Esophagus muscularis mucosa (tissue), 4 donors: ENCODE measurements around the gene TUBD1. TPM values are rescaled to one million over a fixed set of nuclear protein-coding genes. Genes with fewer than 3 reads are reported as not detected.
"Not testable (repeated sequence)": the region's sequence is repeated elsewhere in the genome, so short reads cannot be mapped to it uniquely, and the experiment has no call there.

ENCODE experiments used
- DNase-seq: peaks from one replicate; pipeline ENCODE4 v3.0.0-alpha.2; 2017; ENCODE audit errors: extremely low spot score
- H3K27ac ChIP-seq, 4 donors: fragments of 200-600 bp; sonication (generic); replicated peaks in 1 of 4; 1 replicate in 3 of 4; 2 replicates in 1 of 4; pipeline ENCODE4 v1.5.1; 2016 to 2019; ENCODE audit warnings: mild to moderate bottlenecking in 1 of 4
- H3K27me3 ChIP-seq, 4 donors: fragments of 200-600 bp; sonication (generic); one replicate each; pipeline versions ENCODE4 v1.5.1 to v1.6.0; 2016 to 2019
- H3K36me3 ChIP-seq, 4 donors: fragments of 200-600 bp; sonication (generic); one replicate each; pipeline ENCODE4 v1.5.1; 2016 to 2019
- H3K4me1 ChIP-seq, 4 donors: fragments of 200-600 bp; sonication (generic); one replicate each; pipeline ENCODE4 v1.5.1; 2016 to 2019
- H3K4me3 ChIP-seq, 4 donors: fragments of 200-600 bp; sonication (generic); 1 replicate in 2 of 4; 2 replicates in 2 of 4; pipeline ENCODE4 v1.5.1; 2016 to 2019; ENCODE audit warnings: mild to moderate bottlenecking in 4 of 4, moderate library complexity in 1 of 4
- H3K9me3 ChIP-seq, 4 donors: fragments of 200-600 bp; sonication (generic); 1 replicate in 3 of 4; 2 replicates in 1 of 4; pipeline ENCODE4 v1.5.1; 2016 to 2019
- CTCF ChIP-seq, 3 experiments: fragments of 200-600 bp in 2 of 3; fragments of 450-650 bp in 1 of 3; sonication (generic) in 2 of 3; IDR thresholded peaks; one replicate each; pipeline ENCODE4 v1.5.1; 2017 to 2019; ENCODE audit warnings: antibody characterized with exemption in 3 of 3, mild to moderate bottlenecking in 2 of 3, moderate library complexity in 1 of 3
- EP300 ChIP-seq: sonication (generic); formaldehyde crosslinking; IDR thresholded peaks from one replicate; pipeline ENCODE4 v1.6.1; 2017; ENCODE audit warnings: antibody characterized with exemption
- POLR2A ChIP-seq: fragments of 450-650 bp; IDR thresholded peaks from one replicate; pipeline ENCODE4 v1.6.1; 2017; ENCODE audit warnings: antibody characterized with exemption, moderate library complexity, mild to moderate bottlenecking, low read depth
- POLR2AphosphoS5 ChIP-seq, 2 donors: sonication (generic); formaldehyde crosslinking; IDR thresholded peaks; one replicate each; pipeline ENCODE4 v1.6.1; 2017; ENCODE audit warnings: antibody characterized with exemption in 2 of 2
- WGBS: methylation state at CpG from one replicate; pipeline ENCODE4 v1.1.5; 2018; 5-methylcytosine and 5-hydroxymethylcytosine counted together
- intact Hi-C: fragments of 100-400 bp; cut with DNase I; formaldehyde crosslinking; loops from one replicate; pipeline ENCODE4 v1.15.1; 2023
- total RNA-seq, 4 donors: library from RNA; depleted of rRNA; stranded (reverse); fragments of >200 nt; gene quantifications; one replicate each; pipeline versions ENCODE4 v1.1.0 to v1.2.1, GENCODE V29; 2016

The TUBD1 gene
- total RNA-seq, 4 donors from 2014 or later: 5.6 to 10.4 (median 7.0) TPM

GRCh38 chr17:59841091-59841881, 51.5 kb downstream of the TUBD1 start:
- H3K27me3 ChIP-seq, H3K9me3 ChIP-seq, DNase-seq, intact Hi-C loops: not testable (repeated sequence)
- Histone ChIP-seq H3K4me3 (peak overlapping the region; percentile 59 to 68 (median 62)), H3K27ac (peak overlapping the region; percentile 87 to 95 (median 91)), H3K4me1 (peaks cover 40 to 66% (median 64%) of the 10 kb centered on the region in 4 donors), H3K36me3 (peaks cover 0 to 28% (median 6%) of the 10 kb centered on the region in 4 donors)
- WGBS: 37% methylated on average over 7 of the region's 7 CpGs
- TF ChIP-seq POLR2AphosphoS5 (IDR thresholded peaks at IDR 0.05): peak; percentile 32 to 58

GRCh38 chr17:59840329-59841090, 52.2 kb downstream of the TUBD1 start:
- no peak for DNase-seq
- H3K36me3 ChIP-seq: peaks cover 0 to 28% (median 6%) of the 10 kb centered on the region in 4 donors
- intact Hi-C loops: no loop called here
- H3K4me3 ChIP-seq: peak overlapping the region; percentile 59 to 68 (median 62)
- H3K4me1 ChIP-seq: peaks cover 34 to 60% (median 59%) of the 10 kb centered on the region in 4 donors
- H3K27me3 ChIP-seq: no peaks in the 10 kb centered on the region
- no peaks in the 10 kb centered on the region for H3K9me3 ChIP-seq
- WGBS: 24% methylated on average over 4 of the region's 4 CpGs
- TF ChIP-seq POLR2AphosphoS5 (IDR thresholded peaks at IDR 0.05): peak; percentile 28 to 32
- TF ChIP-seq CTCF (IDR thresholded peaks at IDR 0.05): no peak
- peak overlapping the region; percentile 87 to 95 (median 91) for H3K27ac ChIP-seq

GRCh38 chr17:59839651-59840328, 53.0 kb downstream of the TUBD1 start:
- intact Hi-C loops: loop anchor here (5.0 kb wide), 1 partner anchor 87 kb away; no protein-coding TSS in a partner anchor
- H3K4me3 ChIP-seq: peak overlapping the region; percentile 59 to 68 (median 62)
- no peaks in the 10 kb centered on the region for H3K27me3 ChIP-seq
- H3K9me3 ChIP-seq: no peaks in the 10 kb centered on the region
- DNase-seq: no peak
- 24% methylated on average over 6 of the region's 6 CpGs for WGBS
- TF ChIP-seq POLR2A: peak; percentile 0
- no peak for TF ChIP-seq CTCF (IDR thresholded peaks at IDR 0.05)
- no peak for TF ChIP-seq EP300
- peak in 1 of 2 donors; percentile 37 for TF ChIP-seq POLR2AphosphoS5 (IDR thresholded peaks at IDR 0.05)
- H3K36me3 ChIP-seq: peaks cover 0 to 28% (median 6%) of the 10 kb centered on the region in 4 donors
- H3K4me1 ChIP-seq: peaks cover 28 to 53% (median 52%) of the 10 kb centered on the region in 4 donors
- H3K27ac ChIP-seq: peak overlapping the region; percentile 87 to 95 (median 91)

GRCh38 chr17:59838052-59838916, 54.5 kb downstream of the TUBD1 start:
- peak overlapping the region; percentile 59 to 68 (median 62) for H3K4me3 ChIP-seq
- no peak for DNase-seq
- H3K27ac ChIP-seq: peak overlapping the region; percentile 87 to 95 (median 91)
- intact Hi-C loops: loop anchor here (5.0 kb wide), 1 partner anchor 86 kb away; no protein-coding TSS in a partner anchor
- peaks cover 0 to 28% (median 6%) of the 10 kb centered on the region in 4 donors for H3K36me3 ChIP-seq
- H3K4me1 ChIP-seq: peaks cover 28 to 48% (median 47%) of the 10 kb centered on the region in 4 donors
- WGBS: 8% methylated on average over 8 of the region's 8 CpGs
- H3K27me3 ChIP-seq: no peaks in the 10 kb centered on the region
- H3K9me3 ChIP-seq: no peaks in the 10 kb centered on the region
- TF ChIP-seq CTCF (IDR thresholded peaks at IDR 0.05): no peak
- no peak for TF ChIP-seq POLR2AphosphoS5 (IDR thresholded peaks at IDR 0.05)
- no peak for TF ChIP-seq EP300
- no peak for TF ChIP-seq POLR2A
